AG04449 (cell line): ENCODE results near the gene TEF.

Experiments used
- CTCF ChIA-PET: fragments of 350-600 bp; formaldehyde crosslinking; extraction: SDS; loops from one replicate; lab custom pipeline; 2021; ENCODE audit warnings: antibody characterized with exemption; lab: Yijun Ruan, JAX
- POLR2A ChIA-PET: fragments of 400-600, 350-600 bp; formaldehyde crosslinking; extraction: SDS; loops from one replicate; lab custom pipeline; 2020; ENCODE audit warnings: antibody characterized with exemption, inconsistent platforms; lab: Yijun Ruan, JAX
- DNase-seq: peaks from one replicate; pipeline ENCODE4 v3.0.0-alpha.2; 2010; ENCODE audit warnings: low read depth, low spot score
- H3K4me3 ChIP-seq: 2 replicates; pipeline ENCODE4 v1.5.1; 2011; ENCODE audit warnings: low read depth, mild to moderate bottlenecking, control low read depth, low read length
- TF ChIP-seq, protein P1 (sequence below): IDR thresholded peaks from one replicate; pipeline ENCODE4 v1.5.1; 2011; ENCODE audit warnings: mild to moderate bottlenecking, moderate library complexity, low read length, control low read depth, inconsistent platforms; ENCODE audit not compliant: insufficient read depth; ENCODE audit errors: missing control alignments

The TEF gene

DNA sequence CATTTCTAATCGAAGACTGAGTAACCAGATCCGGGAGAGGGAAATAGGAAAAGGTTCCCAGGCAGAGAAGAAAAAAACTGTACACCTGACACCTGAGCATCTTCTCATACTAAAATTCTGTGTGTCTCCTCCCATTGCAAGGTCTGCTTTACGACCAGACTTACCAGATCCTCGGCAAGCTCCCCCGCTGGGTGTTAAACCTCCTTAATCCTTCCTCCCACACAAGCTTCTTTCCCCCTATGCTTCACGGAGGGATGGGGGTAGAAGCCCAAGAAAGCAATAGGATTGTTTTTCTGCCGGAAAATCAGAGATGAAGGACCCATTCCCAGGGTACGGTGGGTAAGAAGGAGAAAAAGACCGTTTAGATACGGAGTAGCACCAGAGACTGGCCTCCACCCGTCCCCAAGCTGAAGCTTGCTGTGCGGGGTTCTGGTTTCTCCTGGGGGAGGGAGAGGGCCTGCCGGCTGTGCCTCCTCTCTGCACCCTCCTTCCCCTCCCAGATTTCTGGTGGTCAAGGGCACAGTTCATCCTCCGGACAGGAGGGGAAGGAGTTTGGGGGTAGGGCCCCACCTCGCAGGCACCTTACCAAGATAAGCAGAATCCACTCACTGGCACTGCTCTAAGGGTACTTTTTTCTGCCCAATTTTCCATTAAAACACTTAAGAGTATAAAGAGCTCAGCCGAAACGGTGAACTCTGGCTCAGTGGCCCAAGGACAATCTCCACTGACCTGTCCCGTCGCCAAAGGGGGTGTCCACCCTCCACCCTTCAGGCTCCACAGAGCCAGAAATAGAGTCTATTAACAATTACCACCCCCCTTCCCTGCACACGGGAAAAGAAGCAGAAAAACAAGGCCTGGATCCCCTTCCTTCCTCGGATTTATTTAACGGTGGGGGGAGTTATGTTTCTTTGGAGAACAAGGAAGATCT lies 63.7 kb downstream of the TEF start:
- TF ChIP-seq, protein P1, sequence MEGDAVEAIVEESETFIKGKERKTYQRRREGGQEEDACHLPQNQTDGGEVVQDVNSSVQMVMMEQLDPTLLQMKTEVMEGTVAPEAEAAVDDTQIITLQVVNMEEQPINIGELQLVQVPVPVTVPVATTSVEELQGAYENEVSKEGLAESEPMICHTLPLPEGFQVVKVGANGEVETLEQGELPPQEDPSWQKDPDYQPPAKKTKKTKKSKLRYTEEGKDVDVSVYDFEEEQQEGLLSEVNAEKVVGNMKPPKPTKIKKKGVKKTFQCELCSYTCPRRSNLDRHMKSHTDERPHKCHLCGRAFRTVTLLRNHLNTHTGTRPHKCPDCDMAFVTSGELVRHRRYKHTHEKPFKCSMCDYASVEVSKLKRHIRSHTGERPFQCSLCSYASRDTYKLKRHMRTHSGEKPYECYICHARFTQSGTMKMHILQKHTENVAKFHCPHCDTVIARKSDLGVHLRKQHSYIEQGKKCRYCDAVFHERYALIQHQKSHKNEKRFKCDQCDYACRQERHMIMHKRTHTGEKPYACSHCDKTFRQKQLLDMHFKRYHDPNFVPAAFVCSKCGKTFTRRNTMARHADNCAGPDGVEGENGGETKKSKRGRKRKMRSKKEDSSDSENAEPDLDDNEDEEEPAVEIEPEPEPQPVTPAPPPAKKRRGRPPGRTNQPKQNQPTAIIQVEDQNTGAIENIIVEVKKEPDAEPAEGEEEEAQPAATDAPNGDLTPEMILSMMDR, result no peak
- ChIA-PET CTCF (interaction anchor here (0.6 to 2.7 kb wide), 6 partner anchors 8 to 72 kb away, joined by 3 to 17 read pairs (median 6); no protein-coding TSS in a partner anchor), POLR2A (interaction anchor here (0.6 to 4.4 kb wide), 6 partner anchors 9 to 64 kb away, joined by 3 to 50 read pairs (median 13); partner anchors contain the start of genes ACO2, PHF5A and TEF)
- no peak for DNase-seq
- peak overlapping the region; percentile 86 for H3K4me3 ChIP-seq

- no peak for DNase-seq
- TF ChIP-seq, protein P1, result no peak
- ChIA-PET POLR2A (interaction anchor here (0.6 to 4.4 kb wide), 15 partner anchors 10 to 175 kb away, joined by 3 to 50 read pairs (median 5); partner anchors contain the start of genes ACO2, DESI1, PHF5A and RANGAP1), CTCF (interaction anchor here (0.6 to 2.7 kb wide), 8 partner anchors 9 to 98 kb away, joined by 3 to 17 read pairs (median 5); partner anchors contain the start of gene POLR3H)
- H3K4me3 ChIP-seq, result peak overlapping the region; percentile 86
Observed at GRCh38 chr22:41446057-41446501, 64.3 kb downstream of the TEF start.

DNA sequence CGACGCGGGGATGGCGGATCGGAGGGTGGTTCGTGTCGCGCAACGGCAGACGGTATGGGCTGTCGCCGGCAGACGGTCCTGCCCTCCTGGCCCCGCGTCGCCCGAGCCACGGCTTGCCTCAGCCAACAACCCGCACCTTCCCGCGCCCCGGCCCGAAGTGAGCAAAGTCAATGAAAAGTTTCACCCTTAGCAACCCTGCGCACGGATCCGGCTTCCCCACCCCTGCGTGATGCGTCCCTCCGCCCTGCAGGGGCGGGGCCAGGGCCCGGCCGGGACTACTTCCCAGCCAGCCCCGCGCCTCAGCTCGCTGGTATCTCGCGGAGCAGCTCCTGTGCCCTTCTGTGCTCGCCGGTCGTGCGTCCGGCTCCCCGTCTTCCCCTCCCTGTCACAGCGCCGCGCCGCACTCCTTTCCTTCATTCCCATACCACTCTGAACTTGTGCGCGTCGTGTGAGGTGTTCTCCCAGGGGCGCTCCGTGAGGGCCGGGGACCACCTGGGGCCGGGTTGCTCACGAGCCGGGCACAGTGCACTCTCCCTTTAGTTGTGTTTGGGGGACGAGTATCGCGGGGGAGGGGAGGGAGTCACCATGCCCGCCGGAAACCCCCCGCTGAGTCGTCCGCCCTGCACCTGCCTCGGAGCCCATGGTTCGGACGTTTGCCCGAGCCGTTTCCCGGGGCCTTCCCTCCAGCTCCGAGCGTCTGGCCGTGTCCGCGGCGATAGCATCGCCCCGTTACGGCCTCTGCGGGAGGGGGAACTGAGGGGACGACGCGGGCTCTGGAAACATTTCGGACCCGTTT lies 65.1 kb downstream of the TEF start, which contains the start of gene TOB2:
Gene TOB2 (minus strand): TSS at position 163 of the 796 bp plus-strand sequence. CDS start 9,456 bp downstream, outside the sequence.
- CTCF ChIA-PET, result interaction anchor here (0.9 to 2.7 kb wide), 6 partner anchors 12 to 97 kb away, joined by 3 to 17 read pairs (median 6); partner anchors contain the start of gene POLR3H
- TF ChIP-seq, protein P1, result no peak
- DNase-seq, result peak; percentile 72
- H3K4me3 ChIP-seq, result peak within 1 kb of the TSS; percentile 86
- POLR2A ChIA-PET, result interaction anchor here (0.6 to 4.4 kb wide), 24 partner anchors 10 to 174 kb away, joined by 3 to 50 read pairs (median 4); partner anchors contain the start of genes ACO2, DESI1, PHF5A and RANGAP1

DNA sequence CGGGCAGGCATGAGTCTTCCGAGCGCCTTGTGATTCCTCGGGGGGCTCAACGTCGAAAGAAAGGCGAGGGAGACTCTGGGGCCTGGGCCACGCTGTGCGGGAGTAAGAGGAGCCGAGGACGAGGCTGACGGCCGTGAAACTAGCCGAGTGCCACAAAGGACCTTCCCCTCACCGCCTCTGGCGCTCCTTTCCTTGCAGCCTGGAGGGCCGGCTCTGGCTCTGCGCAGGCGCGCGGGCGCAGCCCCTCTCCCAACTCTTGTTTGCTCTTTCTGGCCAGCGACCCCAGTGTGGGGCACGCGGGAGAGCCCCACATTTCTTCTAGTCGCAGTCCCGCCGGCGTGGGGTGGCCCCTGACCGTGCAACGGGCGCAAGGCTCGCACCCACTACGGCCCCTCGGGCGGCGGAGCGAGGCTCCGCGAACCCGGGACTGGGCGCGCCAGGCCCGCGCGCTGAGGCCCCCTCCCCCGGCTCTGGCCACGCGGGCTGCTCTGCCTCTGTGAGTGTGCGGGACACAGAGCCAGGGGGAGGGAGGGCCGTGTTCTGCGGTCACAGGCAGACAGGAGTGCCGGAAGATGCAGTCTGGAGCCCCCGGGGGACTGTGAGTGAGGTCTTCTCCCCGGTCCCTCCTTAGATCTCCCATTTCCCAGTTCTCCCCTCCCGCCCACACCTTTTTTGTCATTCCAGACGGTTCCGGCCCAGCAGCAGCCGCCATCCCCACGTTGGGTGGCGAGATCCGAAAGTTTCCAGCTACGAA lies 65.9 kb downstream of the TEF start:
- H3K4me3 ChIP-seq, result peak overlapping the region; percentile 86
- POLR2A ChIA-PET, result interaction anchor here (0.6 to 4.4 kb wide), 26 partner anchors 11 to 173 kb away, joined by 3 to 50 read pairs (median 4); partner anchors contain the start of genes ACO2, DESI1, PHF5A and TEF
- DNase-seq, result no peak
- TF ChIP-seq, protein P1, result no peak
- CTCF ChIA-PET, result interaction anchor here (0.8 to 2.7 kb wide), 6 partner anchors 13 to 70 kb away, joined by 3 to 17 read pairs (median 6); no protein-coding TSS in a partner anchor

GRCh38 chr22:41448189-41448808 lies 66.6 kb downstream of the TEF start:
- peak overlapping the region; percentile 86 for H3K4me3 ChIP-seq
- POLR2A ChIA-PET, result interaction anchor here (0.7 to 4.4 kb wide), 8 partner anchors 10 to 69 kb away, joined by 3 to 50 read pairs (median 3); partner anchors contain the start of genes ACO2, PHF5A and TEF
- DNase-seq, result peak; percentile 96
- CTCF ChIA-PET, result interaction anchor here (0.8 to 2.0 kb wide), 7 partner anchors 10 to 95 kb away, joined by 3 to 10 read pairs (median 3); no protein-coding TSS in a partner anchor
- TF ChIP-seq, protein P1, result no peak
